OCI-M2 (cell line): Measurements from ENCODE around the gene CDC25B.
A peak's percentile ranks its signal among the peaks of the same experiment; 100 is the strongest.
"Not testable (repeated sequence)": the region's sequence is repeated elsewhere in the genome, so short reads cannot be mapped to it uniquely, and the experiment has no call there.

Experiments used
- DNase-seq: peaks from one replicate; lab custom pipeline; 2025; ENCODE audit not compliant: unreplicated experiment; lab: John Stamatoyannopoulos, UW

Gene CDC25B

DNA sequence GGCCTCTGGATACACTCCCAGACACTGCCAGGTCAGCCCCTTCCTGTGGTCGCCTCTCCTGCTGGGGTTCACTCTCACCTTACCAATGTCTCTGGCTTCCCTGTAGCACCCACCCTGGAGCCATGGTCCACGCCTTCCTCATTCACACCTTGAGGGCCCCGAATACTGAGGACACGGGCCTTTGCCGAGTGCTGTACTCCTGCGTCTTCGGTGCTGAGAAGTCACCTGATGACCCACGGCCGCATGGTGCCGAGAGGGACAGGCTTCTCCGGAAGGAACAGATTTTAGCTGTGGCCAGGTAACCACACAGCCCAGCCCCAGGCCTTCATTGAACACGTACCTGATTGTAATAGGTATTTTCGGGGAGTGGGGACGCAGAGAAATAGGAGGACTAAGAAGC, 25.9 kb downstream of the CDC25B start:
- no peak for DNase-seq

DNA sequence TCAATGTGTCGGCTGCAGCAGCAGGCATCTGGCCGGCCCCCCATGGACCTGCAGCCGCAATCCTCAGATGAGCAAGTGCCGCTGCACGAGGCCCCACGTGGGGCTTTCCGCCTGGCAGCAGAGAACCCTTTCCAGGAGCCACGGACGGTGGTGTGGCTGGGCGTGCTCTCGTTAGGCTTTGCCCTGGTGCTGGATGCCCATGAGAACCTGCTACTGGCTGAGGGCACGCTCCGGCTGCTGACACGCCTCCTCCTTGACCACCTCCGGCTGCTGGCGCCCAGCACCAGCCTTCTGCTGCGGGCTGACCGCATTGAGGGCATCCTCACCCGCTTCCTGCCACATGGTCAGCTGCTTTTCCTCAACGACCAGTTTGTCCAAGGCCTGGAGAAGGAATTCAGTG, 27.8 kb downstream of the CDC25B start:
- no peak for DNase-seq

DNA sequence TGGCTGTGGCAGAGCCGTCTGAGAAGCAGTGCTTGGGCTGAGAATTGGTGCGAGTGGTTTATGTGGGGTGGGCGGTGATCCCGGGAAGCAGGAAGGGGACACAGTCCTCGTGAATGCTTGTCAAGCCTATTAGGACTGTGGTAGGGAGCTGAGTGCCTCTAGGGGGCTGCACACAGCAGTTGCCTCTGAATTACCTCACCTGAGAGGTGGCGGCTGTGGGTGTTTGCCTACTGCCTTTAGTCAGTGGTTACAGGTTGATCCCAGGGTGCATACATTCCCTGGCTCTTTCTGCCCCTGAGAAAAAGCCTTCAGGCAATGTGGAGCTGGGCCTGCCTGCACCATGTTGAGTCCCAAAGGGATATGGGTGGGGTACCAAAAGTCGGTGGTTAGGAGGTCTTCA, 29.4 kb downstream of the CDC25B start:
- DNase-seq: no peak

DNA sequence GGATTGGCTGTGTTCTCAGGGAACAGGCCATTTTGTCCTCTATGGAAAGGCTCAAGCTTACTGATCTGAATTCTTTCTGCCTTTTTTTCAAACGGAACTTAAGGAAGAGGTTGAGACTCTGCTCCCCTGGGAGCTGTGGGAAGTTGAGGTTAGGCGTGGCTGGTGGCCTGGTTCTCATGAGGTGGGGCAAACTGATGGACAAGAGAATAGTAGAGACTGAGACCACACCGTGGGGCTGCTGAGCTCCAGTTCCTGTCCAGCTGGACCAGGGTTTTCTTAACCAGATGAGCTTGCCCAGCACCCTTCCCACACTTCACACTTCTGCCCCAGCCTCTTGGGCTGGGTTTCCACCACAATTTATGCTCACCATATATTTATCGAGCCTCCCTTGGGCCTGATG, 30.3 kb downstream of the CDC25B start:
- DNase-seq: no peak

DNA sequence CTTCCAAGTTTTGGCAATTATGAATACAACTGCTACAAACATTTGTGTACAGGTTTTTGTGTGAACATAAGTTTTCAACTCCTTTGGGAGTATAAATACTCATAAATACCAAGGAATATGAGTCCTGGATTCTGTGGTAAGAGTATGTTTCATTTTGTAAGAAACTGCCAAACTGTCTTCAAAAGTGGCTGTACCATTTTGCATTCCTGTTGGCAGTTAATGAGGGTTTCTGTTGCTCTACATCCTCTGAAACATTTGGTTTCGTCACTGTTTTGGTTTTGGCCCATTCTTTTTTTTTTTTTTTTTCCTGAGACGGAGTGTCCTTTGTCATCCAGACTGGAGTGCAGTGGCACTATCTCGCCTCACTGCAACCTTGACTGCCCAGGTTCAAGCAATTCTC, 32.7 kb downstream of the CDC25B start:
- no peak for DNase-seq

DNA sequence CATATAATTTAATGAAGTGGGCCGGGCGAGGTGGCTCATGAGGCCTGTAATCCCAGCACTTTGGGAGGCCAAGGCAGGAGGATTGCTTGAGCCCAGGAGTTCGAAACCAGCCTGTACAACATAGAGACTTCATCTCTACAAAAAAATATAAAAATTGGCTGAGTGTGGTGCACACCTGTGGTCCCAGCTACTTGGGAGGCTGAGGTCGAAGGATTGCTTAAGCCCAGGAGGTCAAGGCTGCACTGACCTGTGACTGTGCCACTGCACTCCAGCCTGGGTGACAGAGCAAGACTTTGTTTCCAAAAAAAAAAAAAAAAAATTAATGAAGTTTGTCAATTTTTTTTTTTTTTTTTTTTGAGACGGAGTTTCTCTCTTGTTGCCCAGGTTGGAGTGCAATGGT, 33.8 kb downstream of the CDC25B start:
- not testable (repeated sequence) for DNase-seq

DNA sequence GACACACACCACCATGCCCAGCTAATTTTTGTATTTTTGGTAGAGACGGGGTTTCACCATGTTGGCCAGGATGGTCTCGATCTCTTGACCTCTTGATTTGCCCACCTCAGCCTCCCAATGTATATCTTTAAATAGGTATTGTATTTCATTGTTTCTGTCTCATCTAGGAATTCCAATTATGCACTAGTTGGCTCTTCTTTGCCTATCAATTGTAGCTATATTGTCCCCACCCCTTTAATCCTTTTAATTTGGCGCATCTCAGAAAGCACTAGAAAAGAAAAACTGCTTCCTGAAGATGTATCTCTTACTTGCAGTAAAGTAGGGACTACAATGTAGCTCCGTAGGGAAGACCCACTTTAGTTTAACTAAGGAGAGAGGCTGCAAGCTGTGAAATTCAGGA, 40.0 kb downstream of the CDC25B start:
- no peak for DNase-seq

DNA sequence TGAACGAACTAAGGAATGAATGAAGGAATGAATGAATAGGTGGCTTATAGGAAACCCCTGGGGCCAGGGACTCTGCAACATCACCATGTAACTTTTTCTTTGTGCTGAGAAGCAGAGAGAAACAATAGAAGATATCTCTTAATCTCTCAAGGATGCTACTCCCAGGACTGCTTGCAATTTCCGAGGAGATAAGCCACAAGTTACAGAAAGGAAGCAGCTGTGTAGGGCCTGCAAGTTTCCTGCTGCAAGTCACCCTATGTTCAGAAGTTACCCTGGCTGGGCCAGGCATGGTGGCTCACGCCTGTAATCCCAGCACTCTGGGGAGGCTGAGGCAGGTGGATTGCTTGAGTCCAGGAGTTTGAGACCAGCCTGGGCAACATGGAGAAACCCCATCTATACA, 43.2 kb downstream of the CDC25B start:
- no peak for DNase-seq

DNA sequence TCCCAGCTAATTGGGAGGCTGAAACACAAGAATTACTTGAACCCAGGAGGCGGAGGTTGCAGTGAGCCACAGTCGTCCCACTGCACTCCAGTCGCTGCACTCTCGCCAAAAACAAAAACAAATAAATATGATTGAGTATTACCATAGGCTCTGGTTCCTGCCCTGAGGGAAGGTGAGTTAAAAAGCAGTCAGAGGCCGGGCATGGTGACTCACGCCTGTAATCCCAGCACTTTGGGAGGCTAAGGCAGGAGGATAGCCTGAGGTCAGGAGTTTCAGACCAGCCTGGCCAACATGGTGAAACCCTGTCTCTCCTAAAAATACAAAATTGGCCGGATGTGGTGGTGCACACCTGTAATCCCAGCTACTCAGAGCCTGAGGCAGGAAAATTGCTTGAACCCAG, 44.1 kb downstream of the CDC25B start:
- DNase-seq: not testable (repeated sequence)

DNA sequence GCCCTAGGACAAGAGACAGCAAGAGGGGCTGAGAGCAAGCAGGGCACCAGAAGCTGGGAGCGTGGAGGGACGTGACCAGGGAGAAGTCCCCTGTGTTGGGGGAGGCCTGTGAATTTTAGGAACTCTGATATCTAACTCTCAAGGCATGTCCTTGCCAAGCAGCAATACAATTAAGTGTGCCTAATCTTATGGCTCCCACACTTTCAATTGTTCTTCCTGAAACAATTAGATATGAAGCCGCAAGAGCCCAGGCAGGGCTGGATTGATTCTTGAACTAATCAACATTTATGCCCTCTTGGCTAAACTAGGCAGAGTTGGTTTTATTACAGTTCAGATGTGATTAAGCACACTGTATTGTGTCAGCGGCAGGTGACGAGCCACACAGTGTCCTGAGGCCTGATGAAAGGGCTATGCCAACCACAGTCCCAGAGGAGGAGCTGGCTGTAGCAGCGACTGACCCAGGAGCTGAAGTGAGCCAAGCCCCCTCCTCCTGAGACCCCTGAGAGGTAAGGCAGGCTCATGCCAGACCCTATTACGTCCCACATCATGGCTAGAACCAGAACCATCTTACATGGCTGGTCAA, 46.3 kb downstream of the CDC25B start:
- DNase-seq: peak; percentile 75

DNA sequence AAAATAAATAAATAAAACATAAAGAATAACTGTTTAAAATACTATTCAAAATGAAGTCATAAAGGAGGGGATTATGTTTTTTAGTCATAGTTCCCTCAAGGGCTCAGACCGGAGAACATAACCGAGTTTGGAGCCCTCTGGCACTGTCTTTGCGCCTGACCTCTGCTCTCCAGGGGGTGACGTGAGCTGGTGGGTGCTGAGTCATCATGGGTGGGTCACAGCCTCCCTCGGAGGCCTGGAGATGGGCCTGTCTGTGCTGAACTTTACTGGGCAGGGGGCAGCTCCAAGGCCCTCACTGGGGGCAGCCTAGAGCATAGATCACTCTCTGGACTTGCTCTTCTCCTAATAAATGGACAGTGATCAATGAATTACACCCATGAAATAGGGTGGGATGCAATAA, 47.4 kb downstream of the CDC25B start:
- no peak for DNase-seq

DNA sequence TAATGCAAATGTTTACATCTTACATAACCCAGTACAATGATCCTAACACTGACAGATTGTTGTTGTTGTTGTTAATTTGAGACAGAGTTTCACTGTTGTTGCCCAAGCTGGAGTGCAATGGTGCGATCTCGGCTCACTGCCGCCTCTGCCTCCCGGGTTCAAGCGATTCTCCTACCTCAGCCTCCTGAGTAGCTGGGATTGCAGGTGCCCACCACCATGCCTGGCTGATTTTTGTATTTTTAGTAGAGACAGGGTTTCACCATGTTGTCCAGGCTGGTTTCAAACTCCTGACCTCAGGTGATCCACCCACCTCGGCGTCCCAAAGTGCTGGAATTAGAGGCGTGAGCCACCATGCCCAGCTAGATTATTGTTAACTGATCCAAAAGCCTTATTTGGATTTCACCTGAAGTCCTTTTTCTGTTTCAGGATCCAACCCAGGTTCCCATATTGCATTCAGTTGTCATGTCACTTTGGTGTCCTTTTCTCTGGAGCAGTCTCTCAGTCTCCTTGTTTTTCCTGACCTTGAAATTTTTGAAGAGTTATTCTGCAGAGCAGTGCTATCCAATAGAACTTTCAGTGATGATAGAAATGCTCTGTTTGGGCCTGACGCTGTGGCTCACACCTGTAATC, 48.0 kb downstream of the CDC25B start:
- DNase-seq: not testable (repeated sequence)

DNA sequence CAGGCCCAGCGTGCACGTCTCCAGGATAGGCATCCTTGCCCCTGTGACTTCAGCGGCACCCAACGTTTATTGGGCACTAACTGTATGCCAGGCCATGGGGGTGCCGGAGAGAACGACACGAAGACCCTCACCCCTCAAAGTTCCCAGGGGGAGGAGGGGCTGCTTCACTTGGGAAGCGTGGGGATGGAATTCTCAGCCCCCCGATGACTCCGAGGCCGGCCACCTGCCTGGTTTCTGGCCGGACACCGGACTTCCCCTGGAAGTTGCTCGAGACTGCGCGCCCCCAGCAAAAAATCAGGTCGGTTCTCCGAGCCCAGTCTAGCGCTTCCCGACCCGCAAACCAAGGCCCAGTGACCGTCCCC, 50.2 kb downstream of the CDC25B start:
- DNase-seq: no peak

DNA sequence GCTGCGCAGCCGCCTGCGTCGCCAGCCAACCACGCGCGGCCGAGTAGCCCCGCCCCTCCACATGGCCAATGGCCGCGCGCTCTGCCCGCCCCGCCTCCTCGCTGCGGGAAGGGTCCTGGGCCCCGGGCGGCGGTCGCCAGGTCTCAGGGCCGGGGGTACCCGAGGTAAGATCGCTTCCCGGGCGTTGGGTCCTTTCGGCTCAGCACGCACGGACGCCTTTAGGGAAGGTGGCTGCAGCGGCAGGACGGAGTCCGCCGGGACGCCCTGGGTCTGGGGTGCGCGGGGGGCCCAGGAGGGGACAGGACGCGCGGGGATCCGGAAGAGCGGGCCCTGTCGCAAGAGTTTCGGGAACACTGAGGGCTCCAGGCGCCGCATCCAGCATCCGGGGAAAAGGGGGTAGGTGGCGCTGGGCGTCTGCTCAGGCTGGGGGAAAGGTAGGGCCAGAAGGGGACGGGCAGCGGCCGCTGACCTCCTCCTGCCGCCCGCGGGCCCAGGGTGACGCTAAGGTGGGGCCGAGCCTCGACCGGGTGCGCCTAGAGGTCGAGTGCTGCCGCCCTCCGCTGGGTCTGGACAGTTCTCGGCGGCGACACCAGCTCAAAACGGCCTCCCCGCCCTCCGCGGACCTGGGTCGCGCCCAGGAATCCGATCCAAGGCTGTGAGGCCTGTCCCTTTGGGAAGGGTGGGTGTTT, 50.8 kb downstream of the CDC25B start, which contains the start of gene MAVS:
Gene MAVS (plus strand): TSS at position 95 of the 689 bp plus-strand sequence. CDS start 7,791 bp downstream, outside the sequence.
- DNase-seq: no peak

DNA sequence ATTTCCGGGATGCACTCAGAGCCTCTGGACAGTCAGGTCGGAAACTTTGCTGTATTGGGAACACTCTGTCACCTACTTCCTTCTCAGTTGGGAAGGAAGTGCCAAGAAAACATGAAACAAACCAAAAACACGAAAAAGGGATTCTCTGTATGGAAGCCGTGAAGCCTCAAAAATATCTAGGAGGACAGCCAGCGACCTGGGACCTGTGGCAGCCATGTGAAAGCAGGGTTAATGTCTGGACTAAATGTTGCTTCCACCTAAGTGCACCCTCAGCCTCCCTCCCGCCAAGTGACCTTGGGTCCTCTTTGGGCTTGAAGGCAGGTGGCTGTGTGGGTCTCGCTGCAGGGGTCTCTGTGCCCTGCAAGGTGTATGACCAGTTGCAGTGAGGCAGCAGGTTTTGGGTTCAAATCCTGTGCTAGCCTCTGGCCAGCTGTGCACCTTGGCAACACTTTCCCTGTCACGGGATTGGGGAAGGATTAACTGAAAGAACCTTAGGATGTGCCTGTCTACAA, 51.4 kb downstream of the CDC25B start:
- no peak for DNase-seq

DNA sequence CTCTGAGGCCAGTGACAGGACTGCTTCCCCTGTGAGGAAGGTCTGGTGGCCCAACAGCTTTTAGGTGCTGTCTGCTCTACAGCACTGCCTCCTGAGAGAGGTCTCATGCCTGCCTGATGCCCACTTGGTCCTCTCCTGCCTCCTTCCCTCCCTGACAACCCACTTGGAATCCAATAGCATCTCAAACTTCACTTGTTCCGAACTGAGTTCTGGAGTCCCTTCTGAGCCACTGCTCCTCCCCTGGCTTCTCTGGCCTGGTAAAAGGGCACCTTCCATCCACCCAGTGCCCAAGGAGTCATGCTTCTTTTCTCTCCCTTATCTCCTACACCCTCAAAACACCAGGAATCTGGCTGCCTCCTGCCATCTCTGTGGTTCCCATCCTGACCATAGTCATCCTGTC, 52.5 kb downstream of the CDC25B start:
- DNase-seq: no peak

DNA sequence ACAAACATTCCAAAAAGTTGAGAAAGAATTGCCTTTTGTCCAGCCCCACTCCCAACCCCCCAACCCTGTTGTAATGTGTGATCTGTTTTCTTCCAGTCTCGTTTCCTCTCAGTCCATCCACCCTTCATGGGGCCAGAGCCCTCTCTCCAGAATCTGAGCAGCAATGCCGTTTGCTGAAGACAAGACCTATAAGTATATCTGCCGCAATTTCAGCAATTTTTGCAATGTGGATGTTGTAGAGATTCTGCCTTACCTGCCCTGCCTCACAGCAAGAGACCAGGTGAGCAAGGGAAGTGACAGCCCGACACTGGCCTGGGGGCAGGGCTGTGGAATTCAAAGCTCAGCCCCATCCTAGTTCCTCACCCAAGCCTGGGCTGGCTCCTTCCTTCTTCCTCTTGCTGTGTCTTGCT, 58.4 kb downstream of the CDC25B start:
- DNase-seq: no peak
